ENCODE data around the gene AFDN.

AFDN gene

GRCh38 chr6:167936051-167936450, 109.3 kb downstream of the AFDN start:
- DNase-seq (ENCODE audit: low read depth): no peak
- no peak overlapping the region for H3K4me3 ChIP-seq (replicated peaks; ENCODE audit: low read depth, low read length)
- TF ChIP-seq CTCF (IDR thresholded peaks at IDR 0.05; ENCODE audit: low read length, missing control alignments): no peak

- no peak for TF ChIP-seq CTCF (IDR thresholded peaks at IDR 0.05; ENCODE audit: low read length, missing control alignments)
- no peak overlapping the region for H3K4me3 ChIP-seq (replicated peaks; ENCODE audit: low read depth, low read length)
- no peak for DNase-seq (ENCODE audit: low read depth)
Observed at GRCh38 chr6:167937301-167937700, 110.6 kb downstream of the AFDN start.

GRCh38 chr6:167937948-167938911, 111.5 kb downstream of the AFDN start:
- no peak for DNase-seq (ENCODE audit: low read depth)
- H3K4me3 ChIP-seq (replicated peaks; ENCODE audit: low read depth, low read length): no peak overlapping the region
- TF ChIP-seq CTCF (IDR thresholded peaks at IDR 0.05; ENCODE audit: low read length, missing control alignments): no peak

- DNase-seq (ENCODE audit: low read depth): no peak
- no peak overlapping the region for H3K4me3 ChIP-seq (replicated peaks; ENCODE audit: low read depth, low read length)
- TF ChIP-seq CTCF (IDR thresholded peaks at IDR 0.05; ENCODE audit: low read length, missing control alignments): no peak
Observed at GRCh38 chr6:167941822-167942221, 115.1 kb downstream of the AFDN start.

- no peak for DNase-seq (ENCODE audit: low read depth)
- TF ChIP-seq CTCF (IDR thresholded peaks at IDR 0.05; ENCODE audit: low read length, missing control alignments): no peak
- no peak overlapping the region for H3K4me3 ChIP-seq (replicated peaks; ENCODE audit: low read depth, low read length)
Observed at GRCh38 chr6:167944130-167944529, 117.4 kb downstream of the AFDN start.

- DNase-seq (ENCODE audit: low read depth): no peak
- H3K4me3 ChIP-seq (replicated peaks; ENCODE audit: low read depth, low read length): no peak overlapping the region
- TF ChIP-seq CTCF (IDR thresholded peaks at IDR 0.05; ENCODE audit: low read length, missing control alignments): no peak
Observed at GRCh38 chr6:167946007-167946406, 119.3 kb downstream of the AFDN start.

- TF ChIP-seq CTCF (IDR thresholded peaks at IDR 0.05; ENCODE audit: low read length, missing control alignments): no peak
- no peak overlapping the region for H3K4me3 ChIP-seq (replicated peaks; ENCODE audit: low read depth, low read length)
- DNase-seq (ENCODE audit: low read depth): no peak
Observed at GRCh38 chr6:167946604-167947003, 119.9 kb downstream of the AFDN start.

Data from fibroblast of pulmonary artery (primary cell).